Vagina (tissue), 2 donors: ENCODE data around the gene OR51S1.

Source experiments
- CTCF ChIP-seq, 3 experiments: fragments of 450-650 bp in 2 of 3; fragments of 200-600 bp in 1 of 3; sonication (generic) in 1 of 3; IDR thresholded peaks; one replicate each; pipeline ENCODE4 v1.5.1; 2017 to 2019; ENCODE audit warnings: antibody characterized with exemption in 3 of 3, mild to moderate bottlenecking in 2 of 3, moderate library complexity in 2 of 3
- POLR2A ChIP-seq, 2 donors: fragments of 450-650 bp; IDR thresholded peaks; one replicate each; pipeline ENCODE4 v1.6.1; 2017; ENCODE audit warnings: antibody characterized with exemption in 2 of 2, mild to moderate bottlenecking in 2 of 2, moderate library complexity in 2 of 2

GRCh38 chr11:4862447-4863236 is 13.6 kb upstream of the OR51S1 start:
- TF ChIP-seq CTCF (IDR thresholded peaks at IDR 0.05) (no peak), POLR2A (IDR thresholded peaks at IDR 0.05) (no peak)
